ENCODE data around the gene YARS2. TPM values are rescaled to one million over a fixed set of nuclear protein-coding genes. Genes with fewer than 3 reads are reported as not detected.

YARS2 gene
- total and polyA plus RNA-seq, 8 donors: 0.58 to 22.6 (median 12.1) TPM

- intact Hi-C loops (cut with DNase I; ENCODE audit: low total_unique reads): no loop called here
- Histone ChIP-seq H3K27me3 (peaks cover 0 to 14% (median 0%) of the 10 kb centered on the region in 3 donors), H3K9me3 (no peaks in the 10 kb centered on the region), H3K4me1 (no peaks in the 10 kb centered on the region), H3K4me3 (no peak overlapping the region), H3K36me3 (no peaks in the 10 kb centered on the region), H3K27ac (no peak overlapping the region)
- 71 to 93% (median 82%) methylated on average over 4 of the region's 4 CpGs for WGBS, 5 donors
- TF ChIP-seq POLR2A (IDR thresholded peaks at IDR 0.05): no peak
- TF ChIP-seq CTCF (IDR thresholded peaks at IDR 0.05): no peak
- no peak for TF ChIP-seq POLR2AphosphoS5 (IDR thresholded peaks at IDR 0.05)
- no peak for TF ChIP-seq EP300 (IDR thresholded peaks at IDR 0.05)
- no peak for DNase-seq
Measured at GRCh38 chr12:32776258-32776657, 20.6 kb upstream of the YARS2 start.

GRCh38 chr12:32773691-32774090, 18.0 kb upstream of the YARS2 start:
- DNase-seq: peak in 1 of 2 donors; percentile 12
- WGBS, 5 donors: 18 to 40% (median 36%) methylated on average over 6 of the region's 6 CpGs
- no peak for TF ChIP-seq EP300 (IDR thresholded peaks at IDR 0.05)
- TF ChIP-seq POLR2AphosphoS5 (IDR thresholded peaks at IDR 0.05): no peak
- TF ChIP-seq POLR2A (IDR thresholded peaks at IDR 0.05): no peak
- no peak for TF ChIP-seq CTCF (IDR thresholded peaks at IDR 0.05)
- no peaks in the 10 kb centered on the region for H3K9me3 ChIP-seq
- no peaks in the 10 kb centered on the region for H3K36me3 ChIP-seq
- no peak overlapping the region for H3K4me3 ChIP-seq
- H3K4me1 ChIP-seq: no peaks in the 10 kb centered on the region
- peaks cover 0 to 14% (median 0%) of the 10 kb centered on the region in 3 donors for H3K27me3 ChIP-seq
- H3K27ac ChIP-seq: no peak overlapping the region
- intact Hi-C loops (cut with DNase I; ENCODE audit: low total_unique reads): no loop called here

- DNase-seq: peak in 1 of 2 donors; percentile 3
- peaks cover 0 to 7% (median 0%) of the 10 kb centered on the region in 3 donors for H3K27me3 ChIP-seq
- H3K36me3 ChIP-seq: no peaks in the 10 kb centered on the region
- TF ChIP-seq CTCF (IDR thresholded peaks at IDR 0.05) (no peak), POLR2A (IDR thresholded peaks at IDR 0.05) (no peak), EP300 (IDR thresholded peaks at IDR 0.05) (no peak), POLR2AphosphoS5 (IDR thresholded peaks at IDR 0.05) (no peak)
- H3K4me3 ChIP-seq: no peak overlapping the region
- H3K4me1 ChIP-seq: no peaks in the 10 kb centered on the region
- H3K27ac ChIP-seq: no peak overlapping the region
- WGBS, 5 donors: 31 to 58% (median 39%) methylated on average over 1 of the region's 1 CpG
- intact Hi-C loops (cut with DNase I; ENCODE audit: low total_unique reads): no loop called here
- H3K9me3 ChIP-seq: no peaks in the 10 kb centered on the region
Measured at GRCh38 chr12:32770141-32770540, 14.4 kb upstream of the YARS2 start.

- Histone ChIP-seq H3K4me1 (no peaks in the 10 kb centered on the region), H3K36me3 (no peaks in the 10 kb centered on the region), H3K4me3 (no peak overlapping the region), H3K9me3 (no peaks in the 10 kb centered on the region), H3K27me3 (no peaks in the 10 kb centered on the region), H3K27ac (no peak overlapping the region)
- no peak for DNase-seq
- no peak for TF ChIP-seq POLR2A (IDR thresholded peaks at IDR 0.05)
- no peak for TF ChIP-seq CTCF (IDR thresholded peaks at IDR 0.05)
- TF ChIP-seq POLR2AphosphoS5 (IDR thresholded peaks at IDR 0.05): no peak
- TF ChIP-seq EP300 (IDR thresholded peaks at IDR 0.05): no peak
- 53 to 82% (median 64%) methylated on average over 4 of the region's 4 CpGs for WGBS, 5 donors
- intact Hi-C loops (cut with DNase I; ENCODE audit: low total_unique reads): no loop called here
Measured at GRCh38 chr12:32768518-32768917, 12.8 kb upstream of the YARS2 start.
